Stimulated activated CD4-positive, alpha-beta T cell treated with anti-CD3 and anti-CD28 coated beads, Interleukin-15, amount 100 ng/mL, for 24 hours (primary cell): ENCODE data around the gene MMAA.
"Not testable (repeated sequence)": the region's sequence is repeated elsewhere in the genome, so short reads cannot be mapped to it uniquely, and the experiment has no call there.

Experiments
- DNase-seq: peaks from one replicate; pipeline ENCODE4 v3.0.0-alpha.2; 2020

MMAA gene

GRCh38 chr4:145635630-145636029 is 16.4 kb downstream of the MMAA start:
- DNase-seq: no peak

GRCh38 chr4:145639186-145639698 is 20.1 kb downstream of the MMAA start:
- DNase-seq: no peak

- not testable (repeated sequence) for DNase-seq
Measured at GRCh38 chr4:145640236-145640635, 21.1 kb downstream of the MMAA start.

GRCh38 chr4:145643295-145643694 is 24.1 kb downstream of the MMAA start:
- no peak for DNase-seq

GRCh38 chr4:145644699-145645098 is 25.5 kb downstream of the MMAA start:
- no peak for DNase-seq

- no peak for DNase-seq
Measured at GRCh38 chr4:145656156-145656555, 37.0 kb downstream of the MMAA start.

GRCh38 chr4:145660064-145660463 is 40.9 kb downstream of the MMAA start:
- DNase-seq: no peak

GRCh38 chr4:145663194-145663593 is 44.0 kb downstream of the MMAA start:
- DNase-seq: no peak

- no peak for DNase-seq
Measured at GRCh38 chr4:145665773-145666172, 46.6 kb downstream of the MMAA start.

GRCh38 chr4:145670422-145670821 is 51.2 kb downstream of the MMAA start:
- DNase-seq: no peak

- no peak for DNase-seq
Measured at GRCh38 chr4:145679520-145679919, 60.3 kb downstream of the MMAA start.

GRCh38 chr4:145679991-145680455 is 60.8 kb downstream of the MMAA start, which contains the start of gene C4orf51:
Gene C4orf51, plus strand, starts transcription at chr4:145680146. Its CDS starts 58 bp downstream, at chr4:145680204.
- DNase-seq: no peak

GRCh38 chr4:145680902-145681301 is 61.7 kb downstream of the MMAA start:
- DNase-seq: no peak

GRCh38 chr4:145681518-145681917 is 62.3 kb downstream of the MMAA start:
- no peak for DNase-seq

GRCh38 chr4:145681956-145682355 is 62.8 kb downstream of the MMAA start:
- no peak for DNase-seq

GRCh38 chr4:145686991-145687390 is 67.8 kb downstream of the MMAA start:
- DNase-seq: no peak

- no peak for DNase-seq
Measured at GRCh38 chr4:145690610-145691009, 71.4 kb downstream of the MMAA start.

GRCh38 chr4:145691416-145691815 is 72.2 kb downstream of the MMAA start:
- not testable (repeated sequence) for DNase-seq

GRCh38 chr4:145694929-145695328 is 75.7 kb downstream of the MMAA start:
- DNase-seq: no peak

GRCh38 chr4:145697332-145697731 is 78.1 kb downstream of the MMAA start:
- no peak for DNase-seq

GRCh38 chr4:145698507-145698906 is 79.3 kb downstream of the MMAA start:
- no peak for DNase-seq

- DNase-seq: no peak
Measured at GRCh38 chr4:145703850-145704497, 84.8 kb downstream of the MMAA start.

- no peak for DNase-seq
Measured at GRCh38 chr4:145709336-145709735, 90.2 kb downstream of the MMAA start.
